Osteocyte (in vitro differentiated cells): ENCODE results near the gene CLDN2. TPM values are rescaled to one million over a fixed set of nuclear protein-coding genes. Genes with fewer than 3 reads are reported as not detected.

ENCODE experiments used
- DNase-seq: peaks from one replicate; pipeline ENCODE4 v3.0.0; 2021; ENCODE audit warnings: mixed read lengths; ENCODE audit not compliant: unreplicated experiment; ENCODE audit errors: extremely low spot score
- H3K27ac Mint-ChIP-seq: one replicate; pipeline ENCODE4 v1.8.0; 2021; ENCODE audit warnings: mild to moderate bottlenecking, mixed read lengths; ENCODE audit not compliant: unreplicated experiment
- H3K27me3 Mint-ChIP-seq: one replicate; pipeline ENCODE4 v1.8.0; 2021; ENCODE audit warnings: mixed read lengths; ENCODE audit not compliant: unreplicated experiment
- H3K36me3 Mint-ChIP-seq: one replicate; pipeline ENCODE4 v1.8.0; 2021; ENCODE audit warnings: mixed read lengths; ENCODE audit not compliant: unreplicated experiment
- H3K4me1 Mint-ChIP-seq: one replicate; pipeline ENCODE4 v1.8.0; 2021; ENCODE audit warnings: mixed read lengths; ENCODE audit not compliant: unreplicated experiment
- H3K4me3 Mint-ChIP-seq: one replicate; pipeline ENCODE4 v1.8.0; 2021; ENCODE audit warnings: mild to moderate bottlenecking, moderate library complexity, mixed read lengths; ENCODE audit not compliant: unreplicated experiment
- H3K9me3 Mint-ChIP-seq: one replicate; pipeline ENCODE4 v1.8.0; 2021; ENCODE audit warnings: mixed read lengths; ENCODE audit not compliant: unreplicated experiment
- CTCF ChIP-seq: fragments of 200-600 bp; sonication (generic); IDR thresholded peaks from 2 replicates; pipeline ENCODE4 v1.5.0; 2021; ENCODE audit warnings: antibody characterized with exemption, mild to moderate bottlenecking, moderate library complexity
- total RNA-seq: library from RNA; stranded (reverse); gene quantifications from 2 replicates; pipeline ENCODE4 v1.2.1, GENCODE V29; 2021

The CLDN2 gene
- total RNA-seq, 1 donor from 2014 or later: 0.11 TPM

- no peak overlapping the region for H3K4me3 Mint-ChIP-seq
- DNase-seq: no peak
- TF ChIP-seq CTCF: no peak
- no peaks in the 10 kb centered on the region for H3K27me3 Mint-ChIP-seq
- no peaks in the 10 kb centered on the region for H3K9me3 Mint-ChIP-seq
- peaks cover 3% of the 10 kb centered on the region for H3K4me1 Mint-ChIP-seq
- peaks cover 4% of the 10 kb centered on the region for H3K36me3 Mint-ChIP-seq
- no peak overlapping the region for H3K27ac Mint-ChIP-seq
Observed at GRCh38 chrX:106949366-106949765, 29.2 kb downstream of the CLDN2 start.

GRCh38 chrX:106950381-106950780 lies 30.2 kb downstream of the CLDN2 start:
- Mint-ChIP-seq H3K36me3 (no peaks in the 10 kb centered on the region), H3K4me3 (no peak overlapping the region), H3K27ac (no peak overlapping the region), H3K27me3 (no peaks in the 10 kb centered on the region), H3K9me3 (no peaks in the 10 kb centered on the region), H3K4me1 (peaks cover 13% of the 10 kb centered on the region)
- no peak for TF ChIP-seq CTCF
- DNase-seq: no peak

GRCh38 chrX:106951230-106951629 lies 31.0 kb downstream of the CLDN2 start:
- Mint-ChIP-seq H3K27ac (no peak overlapping the region), H3K4me1 (peaks cover 18% of the 10 kb centered on the region), H3K4me3 (no peak overlapping the region), H3K9me3 (no peaks in the 10 kb centered on the region), H3K27me3 (no peaks in the 10 kb centered on the region), H3K36me3 (no peaks in the 10 kb centered on the region)
- no peak for DNase-seq
- no peak for TF ChIP-seq CTCF

GRCh38 chrX:106952089-106952488 lies 31.9 kb downstream of the CLDN2 start:
- no peak for TF ChIP-seq CTCF
- no peak for DNase-seq
- H3K4me1 Mint-ChIP-seq: peaks cover 18% of the 10 kb centered on the region
- H3K27ac Mint-ChIP-seq: no peak overlapping the region
- H3K36me3 Mint-ChIP-seq: peaks cover 2% of the 10 kb centered on the region
- no peak overlapping the region for H3K4me3 Mint-ChIP-seq
- no peaks in the 10 kb centered on the region for H3K9me3 Mint-ChIP-seq
- no peaks in the 10 kb centered on the region for H3K27me3 Mint-ChIP-seq

GRCh38 chrX:106952538-106952937 lies 32.3 kb downstream of the CLDN2 start:
- Mint-ChIP-seq H3K27me3 (no peaks in the 10 kb centered on the region), H3K4me1 (peaks cover 18% of the 10 kb centered on the region), H3K36me3 (peaks cover 2% of the 10 kb centered on the region), H3K9me3 (no peaks in the 10 kb centered on the region), H3K27ac (no peak overlapping the region), H3K4me3 (no peak overlapping the region)
- no peak for DNase-seq
- no peak for TF ChIP-seq CTCF
